SK-N-SH (cell line): Measurements from ENCODE around the gene CREB3L4. TPM values are rescaled to one million over a fixed set of nuclear protein-coding genes. Genes with fewer than 3 reads are reported as not detected.
A peak's percentile ranks its signal among the peaks of the same experiment; 100 is the strongest.

Experiments
- CTCF ChIA-PET: fragments of 300-600, 350-600 bp; formaldehyde crosslinking; extraction: SDS; loops from one replicate; lab custom pipeline; 2021; lab: Yijun Ruan, JAX
- POLR2A ChIA-PET: fragments of 350-600 bp; sonication (Branson Sonifier 250); formaldehyde crosslinking; extraction: SDS; loops from one replicate; lab custom pipeline; 2020; ENCODE audit warnings: antibody characterized with exemption, inconsistent platforms; lab: Yijun Ruan, JAX
- DNase-seq: peaks from one replicate; pipeline ENCODE4 v3.0.0; 2012
- H2AFZ ChIP-seq: fragments of 200-600 bp; sonication (generic); 2 replicates; pipeline ENCODE4 v1.8.1; 2016; ENCODE audit warnings: antibody characterized with exemption, mild to moderate bottlenecking, low read depth
- H3F3A ChIP-seq: fragments of 200-600 bp; sonication (generic); replicated peaks from 2 replicates; pipeline ENCODE3; 2016; ENCODE audit warnings: antibody characterized with exemption, mild to moderate bottlenecking; ENCODE audit not compliant: insufficient read depth
- H3K27ac ChIP-seq, 2 experiments: fragments of 200-500 bp in 1 of 2; fragments of 200-600 bp in 1 of 2; sonication (Bioruptor generic) in 1 of 2; sonication (generic), shearing (Covaris generic) in 1 of 2; 2 replicates each; pipeline versions ENCODE4 v1.5.1 to v1.6.1; 2014 to 2016; ENCODE audit warnings: low read depth in 2 of 2, inconsistent platforms in 1 of 2, low read length in 1 of 2, mild to moderate bottlenecking in 1 of 2, mixed read lengths in 1 of 2
- H3K27me3 ChIP-seq: fragments of 200-600 bp; sonication (generic), shearing (Covaris generic); 2 replicates; pipeline ENCODE4 v1.6.1; 2016; ENCODE audit warnings: mixed run types; ENCODE audit not compliant: insufficient read depth
- H3K36me3 ChIP-seq, 2 experiments: fragments of 200-500 bp in 1 of 2; fragments of 200-600 bp in 1 of 2; sonication (Bioruptor generic) in 1 of 2; sonication (generic) in 1 of 2; replicated peaks in 1 of 2; 2 replicates each; pipeline versions ENCODE3 to v1.5.1; 2014 to 2016; ENCODE audit warnings: low read length in 1 of 2, mild to moderate bottlenecking in 1 of 2; ENCODE audit not compliant: insufficient read depth in 2 of 2, control insufficient read depth in 1 of 2
- H3K4me1 ChIP-seq, 2 experiments: fragments of 200-500 bp in 1 of 2; fragments of 200-600 bp in 1 of 2; sonication (Bioruptor generic) in 1 of 2; sonication (generic), shearing (Covaris generic) in 1 of 2; 2 replicates each; pipeline versions ENCODE4 v1.5.1 to v1.6.1; 2014 to 2016; ENCODE audit warnings: low read depth in 1 of 2, low read length in 1 of 2, mixed run types in 1 of 2; ENCODE audit not compliant: insufficient read depth in 2 of 2, control insufficient read depth in 1 of 2
- H3K4me2 ChIP-seq: fragments of 200-600 bp; sonication (generic), shearing (Covaris generic); 2 replicates; pipeline ENCODE4 v1.6.1; 2017; ENCODE audit warnings: mixed run types
- H3K4me3 ChIP-seq, 2 experiments: fragments of 200-500 bp in 1 of 2; fragments of 200-600 bp in 1 of 2; sonication (Bioruptor generic) in 1 of 2; sonication (generic), shearing (Covaris generic) in 1 of 2; 2 replicates each; pipeline versions ENCODE4 v1.5.1 to v1.8.1; 2014 to 2016; ENCODE audit warnings: low read depth in 2 of 2, inconsistent platforms in 1 of 2, low read length in 1 of 2, mild to moderate bottlenecking in 1 of 2, mixed read lengths in 1 of 2, moderate library complexity in 1 of 2
- H3K79me2 ChIP-seq: fragments of 200-600 bp; sonication (generic); 2 replicates; pipeline ENCODE4 v1.8.1; 2017; ENCODE audit warnings: mild to moderate bottlenecking; ENCODE audit not compliant: insufficient read depth
- H3K9ac ChIP-seq: fragments of 200-600 bp; sonication (generic); 2 replicates; pipeline ENCODE4 v1.6.1; 2017; ENCODE audit warnings: mixed run types
- H3K9me2 ChIP-seq: fragments of 200-600 bp; sonication (generic); 2 replicates; pipeline ENCODE4 v1.6.1; 2017; ENCODE audit warnings: mixed run types
- H3K9me3 ChIP-seq: fragments of 200-600 bp; sonication (generic); 2 replicates; pipeline ENCODE4 v1.6.1; 2017; ENCODE audit warnings: mixed run types, mild to moderate bottlenecking, moderate library complexity
- H4K20me1 ChIP-seq: fragments of 200-600 bp; sonication (generic); 2 replicates; pipeline ENCODE4 v1.6.1; 2017; ENCODE audit warnings: mild to moderate bottlenecking, mixed run types; ENCODE audit not compliant: insufficient read depth
- CHD2 ChIP-seq: fragments of 150-350 bp; IDR thresholded peaks from 2 replicates; pipeline ENCODE4 v1.6.1; 2018; ENCODE audit warnings: low read length; ENCODE audit not compliant: partially characterized antibody
- CTCF ChIP-seq: fragments of 200-600 bp; sonication (generic); IDR thresholded peaks from 2 replicates; pipeline ENCODE4 v1.6.1; 2017; ENCODE audit warnings: antibody characterized with exemption, mild to moderate bottlenecking, moderate library complexity
- FOSL2 ChIP-seq: IDR thresholded peaks from 2 replicates; pipeline ENCODE4 v1.4.0; 2012; ENCODE audit warnings: low read depth, mild to moderate bottlenecking, moderate library complexity, borderline replicate concordance
- FOXM1 ChIP-seq: IDR thresholded peaks from 2 replicates; pipeline ENCODE4 v1.4.0; 2012; ENCODE audit warnings: low read depth, mild to moderate bottlenecking
- IRF3 ChIP-seq: fragments of 150-350 bp; IDR thresholded peaks from 2 replicates; pipeline ENCODE4 v1.6.1; 2016; ENCODE audit warnings: mild to moderate bottlenecking, low read depth, low read length
- MEF2A ChIP-seq: IDR thresholded peaks from 2 replicates; pipeline ENCODE4 v1.4.0; 2012; ENCODE audit warnings: low read depth, borderline replicate concordance
- MXI1 ChIP-seq: IDR thresholded peaks from 2 replicates; pipeline ENCODE4 v1.6.1; 2012; ENCODE audit warnings: mild to moderate bottlenecking, low read depth, low read length, improper control_type of control experiment
- NFIC ChIP-seq: IDR thresholded peaks from 2 replicates; pipeline ENCODE4 v1.4.0; 2012; ENCODE audit warnings: borderline replicate concordance
- NRF1 ChIP-seq: IDR thresholded peaks from 2 replicates; pipeline ENCODE4 v1.6.1; 2012; ENCODE audit warnings: low read depth, mild to moderate bottlenecking, low read length
- RFX5 ChIP-seq: IDR thresholded peaks from 2 replicates; pipeline ENCODE4 v1.6.1; 2012; ENCODE audit warnings: mild to moderate bottlenecking, improper control_type of control experiment, low read length
- RXRA ChIP-seq: IDR thresholded peaks from 2 replicates; pipeline ENCODE4 v1.4.0; 2012; ENCODE audit warnings: low read depth, mild to moderate bottlenecking, borderline replicate concordance
- SIN3A ChIP-seq: IDR thresholded peaks from 2 replicates; pipeline ENCODE4 v1.6.1; 2012; ENCODE audit warnings: low read depth, mild to moderate bottlenecking, low read length, moderate library complexity, borderline replicate concordance
- SMC3 ChIP-seq: IDR thresholded peaks from 2 replicates; pipeline ENCODE4 v1.6.1; 2012; ENCODE audit warnings: low read depth, low read length, improper control_type of control experiment
- TEAD4 ChIP-seq: IDR thresholded peaks from 2 replicates; pipeline ENCODE4 v1.4.0; 2012; ENCODE audit warnings: mild to moderate bottlenecking, borderline replicate concordance; ENCODE audit not compliant: insufficient read depth
- USF1 ChIP-seq: IDR thresholded peaks from 2 replicates; pipeline ENCODE4 v1.4.0; 2012; ENCODE audit warnings: low read depth, borderline replicate concordance
- USF2 ChIP-seq: fragments of 150-350 bp; IDR thresholded peaks from 2 replicates; pipeline ENCODE4 v1.6.1; 2017; ENCODE audit warnings: antibody characterized with exemption, low read length, low read depth, borderline replicate concordance
- YY1 ChIP-seq: IDR thresholded peaks from 2 replicates; pipeline ENCODE4 v1.4.0; 2012; ENCODE audit warnings: low read depth, mild to moderate bottlenecking
- ZBTB33 ChIP-seq: IDR thresholded peaks from 2 replicates; pipeline ENCODE4 v1.4.0; 2012; ENCODE audit warnings: low read depth, borderline replicate concordance
- WGBS: methylation state at CpG from one replicate; pipeline ENCODE4 v1.1.6; 2017; ENCODE audit warnings: low lambda C conversion rate; 5-methylcytosine and 5-hydroxymethylcytosine counted together
- polyA plus RNA-seq, 3 experiments: library from polyadenylated mRNA; depleted of rRNA; stranded (reverse); fragments of >200 nt; gene quantifications; 2 replicates each; pipeline ENCODE4 v1.2.3, GENCODE V29; 2012

Gene CREB3L4
- polyA plus RNA-seq, 1 of the 3 experiments (the other 2 are of a cell fraction), result 12.8 TPM

GRCh38 chr1:153960206-153960605 lies 7.5 kb upstream of the CREB3L4 start:
- CTCF ChIA-PET, result interaction anchor here (8.6 kb wide), 1 partner anchor 26 kb away, joined by 50 read pairs; the partner anchor contains the start of gene RAB13

GRCh38 chr1:153961421-153961820 lies 6.3 kb upstream of the CREB3L4 start:
- peaks cover 5 to 47% of the 10 kb centered on the region in 2 experiments; a peak in 3 of 4 replicates for H3K4me1 ChIP-seq
- H3K9me2 ChIP-seq, result no peaks in the 10 kb centered on the region
- peak overlapping the region; percentile 93 for H3K4me2 ChIP-seq
- H3K9ac ChIP-seq, result no peak overlapping the region
- peaks cover 12 to 15% of the 10 kb centered on the region in 2 experiments for H3K36me3 ChIP-seq
- H3K27me3 ChIP-seq, result no peaks in the 10 kb centered on the region
- ChIA-PET CTCF (interaction anchor here (8.6 kb wide), 1 partner anchor 25 kb away, joined by 50 read pairs; the partner anchor contains the start of gene RAB13), POLR2A (interaction anchor here (1.8 to 3.4 kb wide), 2 partner anchors 29 to 39 kb away, joined by 3 to 20 read pairs; partner anchors contain the start of genes GATAD2B and RPS27)
- peak overlapping the region; percentile 77 to 91; a peak in 3 of 4 replicates for H3K4me3 ChIP-seq
- 87% methylated on average over 4 of the region's 4 CpGs for WGBS
- H3K9me3 ChIP-seq, result no peaks in the 10 kb centered on the region
- peaks cover 20% of the 10 kb centered on the region for H3F3A ChIP-seq
- no peak overlapping the region; a peak in 1 of 4 replicates for H3K27ac ChIP-seq
- no peak for DNase-seq
- peaks cover 15% of the 10 kb centered on the region for H4K20me1 ChIP-seq
- peaks cover 68% of the 10 kb centered on the region for H3K79me2 ChIP-seq
- no peak overlapping the region for H2AFZ ChIP-seq
- TF ChIP-seq CHD2 (no peak), RXRA (no peak), ZBTB33 (no peak), YY1 (no peak), NFIC (no peak), USF1 (no peak), MXI1 (no peak), FOSL2 (no peak), SMC3 (no peak), CTCF (no peak), SIN3A (no peak), USF2 (no peak), TEAD4 (no peak), MEF2A (no peak), FOXM1 (no peak), IRF3 (no peak)

More at GRCh38 chr1:153960206-153960605, 7.5 kb upstream of the CREB3L4 start:
- Histone ChIP-seq H3K4me2 (no peak overlapping the region), H3K9me2 (no peaks in the 10 kb centered on the region), H3K9me3 (no peaks in the 10 kb centered on the region), H3K27me3 (no peaks in the 10 kb centered on the region), H3K79me2 (peaks cover 69% of the 10 kb centered on the region), H2AFZ (no peak overlapping the region), H3K9ac (no peak overlapping the region), H3K4me3 (no peak overlapping the region), H4K20me1 (peaks cover 25% of the 10 kb centered on the region), H3K36me3 (peaks cover 12 to 15% of the 10 kb centered on the region in 2 experiments), H3F3A (peaks cover 20% of the 10 kb centered on the region), H3K27ac (no peak overlapping the region), H3K4me1 (peaks cover 5 to 49% of the 10 kb centered on the region in 2 experiments; a peak in 3 of 4 replicates)
- no peak for TF ChIP-seq CHD2
- no peak for TF ChIP-seq RFX5
- TF ChIP-seq NRF1, result no peak
- WGBS, result 100% methylated on average over 1 of the region's 11 CpGs
- POLR2A ChIA-PET, result interaction anchor here (1.8 kb wide), 1 partner anchor 37 kb away, joined by 3 read pairs; the partner anchor contains the start of gene GATAD2B
- no peak for DNase-seq
